ENCODE data around the gene CDC42BPB.

Gene CDC42BPB

DNA sequence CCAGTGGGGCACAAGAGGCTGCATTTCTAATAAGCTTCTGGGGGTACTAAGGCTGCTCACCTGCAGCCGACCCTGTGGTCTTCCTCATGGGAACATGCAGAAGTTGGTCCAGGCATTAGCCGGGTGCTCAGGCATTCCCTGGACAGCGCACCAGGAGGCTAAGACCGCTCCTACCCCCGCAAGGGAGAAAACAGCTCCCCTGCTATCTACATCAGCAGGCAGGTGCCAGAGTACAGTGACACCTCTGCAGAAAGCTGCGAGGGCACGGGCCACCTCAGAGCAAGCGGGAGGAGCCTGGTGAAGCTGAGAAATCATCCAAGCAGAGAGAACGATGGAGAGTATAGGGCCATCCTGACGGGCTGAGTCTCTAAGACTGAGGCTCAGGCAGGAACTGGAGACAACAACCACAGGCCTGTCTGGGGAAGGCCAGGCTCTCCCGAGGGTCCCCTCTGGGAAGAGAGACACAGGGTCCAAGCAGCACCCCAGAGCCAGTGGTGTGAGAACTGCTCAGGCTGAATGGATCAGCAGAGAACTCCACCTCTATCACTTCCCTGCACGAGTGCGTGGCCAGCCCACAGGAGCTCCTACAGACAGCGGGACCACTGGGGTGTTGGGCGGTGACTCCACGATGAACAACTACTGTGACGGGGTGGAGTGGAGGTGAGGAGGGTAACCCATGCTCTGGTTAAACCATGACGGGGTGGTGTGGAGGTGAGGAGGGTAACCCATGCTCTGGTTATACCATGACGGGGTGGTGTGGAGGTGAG lies 72.8 kb downstream of the CDC42BPB start:
- no peak for DNase-seq

DNA sequence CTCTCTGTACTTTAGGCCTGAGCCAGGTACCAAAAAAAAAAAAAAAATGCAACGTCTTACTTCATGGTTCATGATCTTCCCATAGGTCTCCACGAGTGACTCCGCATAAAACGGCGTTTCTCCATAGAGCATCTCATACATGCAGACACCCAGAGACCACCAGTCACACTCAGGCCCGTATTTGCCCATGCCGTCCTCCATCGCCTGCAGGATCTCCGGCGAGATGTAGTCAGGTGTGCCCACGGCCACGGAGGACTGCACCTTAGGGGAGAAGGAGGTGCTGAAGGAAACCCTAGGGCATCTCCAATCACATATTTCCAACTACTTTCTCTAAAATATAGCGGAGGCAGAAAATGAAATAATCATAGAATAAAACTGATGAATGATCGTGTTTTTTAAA lies 73.9 kb downstream of the CDC42BPB start:
- no peak for DNase-seq

DNA sequence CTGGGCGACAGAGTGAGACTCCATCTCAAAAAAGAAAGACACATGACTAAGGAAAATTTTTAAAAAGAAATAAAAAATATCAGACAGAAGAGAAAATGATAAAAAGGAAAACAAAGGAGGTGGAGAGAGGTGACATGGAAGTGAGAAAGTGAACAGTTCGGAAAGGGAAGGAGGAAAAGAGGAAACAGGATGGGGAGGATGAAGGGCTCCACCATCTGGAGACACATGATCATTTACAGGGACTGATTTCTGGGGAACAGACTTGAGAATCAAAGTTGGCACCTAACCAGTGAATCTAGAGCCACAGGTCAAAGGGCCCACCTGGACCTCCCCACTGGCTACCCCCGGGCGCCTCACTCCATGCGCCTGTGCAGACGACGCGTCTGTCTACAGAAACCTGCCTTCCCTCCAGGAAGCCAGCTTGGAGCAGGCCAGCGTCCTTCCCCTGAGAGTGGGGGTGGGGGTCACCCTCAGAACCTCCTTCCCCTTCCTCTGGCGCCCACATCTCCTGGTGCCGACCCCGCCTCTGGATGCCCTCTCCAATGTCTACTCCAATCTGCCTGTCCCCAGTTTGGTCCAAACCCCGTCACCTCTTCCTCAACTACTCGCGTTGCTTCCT lies 74.4 kb downstream of the CDC42BPB start:
- DNase-seq = no peak

DNA sequence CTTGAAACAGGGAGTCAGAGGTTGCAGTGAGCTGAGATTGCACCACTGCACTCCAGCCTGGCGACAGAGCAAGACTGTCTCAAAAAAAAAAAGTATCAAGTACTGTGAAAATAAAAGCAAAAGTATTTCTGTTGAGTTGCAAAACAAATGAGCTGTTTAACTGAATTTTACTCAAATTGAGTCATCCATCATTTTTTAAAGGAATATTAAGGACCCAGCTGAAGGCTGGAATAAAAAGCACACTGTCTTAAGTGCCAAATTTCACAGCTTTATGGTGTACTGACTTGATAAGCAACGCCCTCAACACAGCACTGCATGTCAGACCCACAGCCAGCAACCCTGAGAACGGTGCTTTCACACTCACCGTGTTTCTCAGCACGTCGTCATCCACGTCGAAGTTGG lies 76.9 kb downstream of the CDC42BPB start:
- no peak for DNase-seq

DNA sequence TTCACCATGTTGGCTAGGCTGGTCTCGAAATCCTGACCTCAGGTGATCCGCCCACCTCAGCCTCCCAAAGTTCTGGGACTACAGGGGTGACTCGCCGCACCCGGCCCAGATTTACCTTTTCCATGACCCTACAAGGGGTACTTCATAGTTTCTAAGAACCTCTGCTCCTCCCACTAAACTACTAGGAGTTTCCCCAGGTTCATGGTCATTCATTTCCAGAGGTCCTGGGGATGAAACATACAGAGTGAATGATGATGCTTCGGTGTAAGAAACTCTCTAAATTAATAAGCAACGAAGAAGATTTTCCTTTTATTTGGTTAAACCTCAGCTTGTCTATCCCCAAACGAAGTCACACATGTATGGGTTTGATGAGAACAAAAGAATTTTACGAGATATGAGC lies 77.9 kb downstream of the CDC42BPB start:
- no peak for DNase-seq

DNA sequence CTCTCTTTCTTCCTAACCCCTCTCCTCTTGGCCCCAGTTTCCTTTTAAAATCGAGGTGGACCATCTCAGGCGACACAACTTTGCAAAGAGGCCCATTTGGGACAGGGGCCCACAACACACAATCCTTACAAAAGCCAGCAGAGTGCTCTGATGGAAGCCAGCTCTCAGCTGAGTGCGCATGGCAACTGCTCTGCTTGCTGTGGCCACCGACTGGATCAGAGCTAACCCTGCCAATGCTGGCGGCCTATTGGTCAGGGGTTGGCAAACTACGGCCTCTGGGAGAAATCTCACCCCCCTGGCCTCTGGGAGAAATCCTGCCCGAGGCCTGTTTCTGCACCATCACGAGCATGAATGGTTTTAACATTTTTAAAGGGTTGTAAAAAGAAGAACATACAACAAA lies 79.9 kb downstream of the CDC42BPB start:
- DNase-seq = no peak

DNA sequence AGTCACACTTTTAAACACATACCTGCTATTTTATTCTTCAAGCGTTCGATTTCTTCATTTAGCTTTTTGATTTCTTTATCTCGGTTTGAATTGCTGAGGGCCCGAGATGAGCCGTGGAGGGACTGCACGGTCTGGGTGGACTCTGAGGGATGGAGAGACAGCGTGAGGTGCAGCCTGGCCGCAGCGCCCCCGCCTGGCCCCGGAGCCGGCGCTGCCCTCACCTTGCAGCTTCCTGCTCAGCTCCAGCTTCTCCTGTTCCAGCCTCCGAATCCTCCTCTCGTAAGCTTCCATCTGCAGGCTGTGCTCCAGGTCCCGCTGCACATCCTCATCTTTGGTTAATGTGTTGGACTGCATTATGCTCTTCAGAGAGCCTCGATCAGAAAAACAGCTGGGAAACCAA lies 81.7 kb downstream of the CDC42BPB start:
- DNase-seq = no peak

DNA sequence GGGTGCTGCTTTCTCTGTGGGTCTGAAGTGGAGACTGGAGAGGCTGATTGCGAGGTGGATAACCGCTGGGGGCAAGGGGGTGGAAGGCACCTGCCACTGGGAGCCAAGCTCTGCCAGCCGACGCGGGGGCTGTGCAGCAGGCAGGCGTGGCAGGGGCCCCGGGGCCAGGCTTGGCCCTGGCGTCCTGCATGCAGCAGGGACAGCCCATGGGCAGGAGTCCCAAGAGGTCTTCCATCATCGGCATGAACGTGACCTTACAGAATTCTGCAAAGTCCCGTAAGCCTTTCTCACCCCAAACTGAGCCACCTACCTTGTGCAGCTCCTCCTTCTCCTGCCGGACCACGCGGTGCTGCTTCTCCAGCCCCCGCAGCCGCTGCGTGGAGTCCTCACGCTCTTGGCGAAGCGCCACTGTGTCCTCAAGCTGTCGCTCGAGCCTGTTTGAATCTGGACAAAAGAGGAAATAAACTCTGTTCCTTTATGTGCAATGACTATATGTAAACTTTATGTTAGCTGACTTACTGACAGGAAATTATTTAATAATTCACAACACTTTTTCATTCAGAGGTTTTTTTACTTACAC lies 83.6 kb downstream of the CDC42BPB start:
- no peak for DNase-seq

DNA sequence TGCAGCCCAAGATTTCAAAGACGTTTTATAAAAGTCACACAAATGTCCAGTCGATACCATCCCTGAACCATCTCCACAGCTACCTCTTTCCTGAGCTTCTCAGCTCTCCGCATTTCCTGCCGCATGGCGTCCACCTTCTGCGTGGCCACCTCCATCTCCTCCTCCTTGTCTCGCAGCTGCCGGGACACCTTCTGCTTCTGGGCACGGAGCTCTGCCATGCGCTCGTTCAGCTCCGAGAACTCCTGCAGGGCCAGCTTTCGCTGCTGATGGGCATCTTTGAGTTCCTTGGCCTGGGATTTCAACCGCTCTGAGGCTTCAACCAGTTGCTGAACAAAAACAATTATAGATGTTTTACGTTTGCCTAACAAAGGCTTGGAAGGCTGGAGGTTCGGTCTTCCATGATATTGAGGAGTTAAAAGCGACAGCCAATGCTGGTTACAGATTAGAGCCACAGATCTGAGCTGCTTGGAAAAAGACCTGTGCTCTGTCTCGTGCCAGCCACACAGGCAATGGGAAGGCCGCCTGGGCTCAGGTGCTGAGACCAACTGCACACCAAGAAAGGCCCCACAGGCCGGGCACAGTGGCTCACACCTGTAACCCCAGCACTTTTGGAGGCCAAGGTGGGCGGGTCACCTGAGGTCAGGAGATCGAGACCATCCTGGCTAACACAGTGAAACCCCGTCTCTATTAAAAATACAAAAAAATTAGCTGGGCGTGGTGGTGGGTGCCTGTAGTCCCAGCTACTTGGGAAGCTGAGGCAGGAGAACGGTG lies 85.3 kb downstream of the CDC42BPB start:
- DNase-seq = no peak

DNA sequence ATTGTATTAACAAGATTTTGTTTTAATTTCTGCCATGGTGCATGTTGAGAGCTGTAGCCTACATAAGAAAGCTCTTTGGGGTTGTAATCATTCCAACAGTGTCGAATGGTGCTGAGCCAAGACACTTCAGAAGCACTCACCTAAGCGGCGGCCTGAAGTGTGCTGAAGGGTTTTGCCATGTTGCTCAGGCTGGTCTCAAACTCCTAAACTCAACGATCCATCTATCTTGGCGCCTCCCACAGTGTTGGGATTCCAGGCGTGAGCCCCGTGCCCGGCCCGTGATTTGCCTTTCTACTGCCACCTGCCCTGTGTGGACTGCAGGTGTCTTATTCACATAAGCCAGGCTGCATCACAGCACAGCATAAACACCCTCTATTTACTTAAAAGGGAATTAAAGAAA lies 86.0 kb downstream of the CDC42BPB start:
- no peak for DNase-seq

DNA sequence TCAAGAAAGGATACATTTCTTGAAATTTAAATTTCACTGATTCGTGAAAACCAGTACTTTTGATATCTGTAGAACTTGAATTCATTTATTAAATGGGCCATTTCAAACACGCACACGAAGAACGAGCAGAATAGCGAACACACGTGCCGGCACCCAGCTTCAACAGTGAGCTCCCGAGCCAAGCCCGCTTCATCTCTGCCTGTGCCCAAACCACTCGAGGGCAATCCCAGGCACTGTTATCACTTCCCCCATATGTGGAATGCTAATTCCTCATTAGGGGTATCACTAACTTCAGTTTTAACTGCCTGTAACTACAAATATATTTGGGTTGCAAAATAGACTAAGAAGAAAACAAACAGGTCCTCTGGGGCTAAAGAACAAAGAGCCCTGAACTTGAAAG lies 86.9 kb downstream of the CDC42BPB start:
- no peak for DNase-seq

DNA sequence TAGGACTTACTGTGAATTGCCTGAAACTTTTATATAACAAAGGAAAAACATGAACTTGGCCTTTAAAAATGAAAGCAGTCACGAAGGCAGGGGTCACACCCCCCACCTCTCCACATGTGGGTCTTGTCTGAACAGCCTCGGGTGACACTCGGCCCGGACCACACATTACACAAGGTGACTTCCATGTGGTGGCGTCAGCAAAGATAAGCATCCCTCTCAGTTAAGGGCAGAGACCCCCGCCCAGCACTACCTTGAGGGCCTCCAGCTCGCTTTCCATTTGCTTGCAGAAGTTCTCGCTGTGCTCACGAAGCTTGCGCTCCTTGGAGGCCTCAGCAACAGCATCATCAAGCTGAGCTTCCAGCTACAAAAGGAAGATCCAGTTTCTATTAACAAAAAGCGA lies 87.4 kb downstream of the CDC42BPB start:
- DNase-seq = no peak

DNA sequence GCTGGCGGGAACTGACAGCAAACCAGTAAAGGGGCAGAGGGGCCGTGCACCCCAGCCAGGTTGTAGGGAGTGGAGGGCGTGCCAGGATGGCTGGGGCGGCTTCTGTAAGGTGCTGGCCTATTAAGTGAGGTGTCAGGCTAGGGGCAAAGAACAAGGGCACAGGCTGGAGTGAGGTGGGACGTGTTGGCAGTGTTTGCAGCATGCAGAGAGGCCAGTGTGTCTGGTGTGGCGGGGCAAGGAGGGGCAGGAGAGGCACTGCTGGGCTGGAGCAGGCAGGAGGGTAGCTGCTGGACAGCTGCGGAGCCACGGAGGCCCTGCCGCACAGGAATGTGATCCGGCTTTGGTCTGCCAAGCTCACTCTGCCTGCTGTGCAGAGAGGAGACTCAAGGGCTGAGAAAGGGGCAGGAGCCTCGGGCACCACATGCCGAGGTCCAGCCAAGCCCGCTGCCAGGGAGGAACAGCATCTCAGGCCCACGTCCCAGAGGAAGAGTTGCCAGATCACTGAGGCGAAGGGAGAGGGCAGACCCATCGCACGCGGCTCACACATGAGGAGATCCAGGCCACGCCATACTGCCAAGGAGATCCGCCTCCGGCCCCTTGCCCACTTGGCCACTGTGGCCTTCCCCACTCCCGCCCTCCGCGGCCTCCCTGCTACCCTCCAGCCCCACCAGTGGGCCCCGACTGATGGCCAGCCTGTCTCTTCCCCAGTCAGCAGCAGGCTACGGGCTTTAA lies 88.1 kb downstream of the CDC42BPB start:
- no peak for DNase-seq

DNA sequence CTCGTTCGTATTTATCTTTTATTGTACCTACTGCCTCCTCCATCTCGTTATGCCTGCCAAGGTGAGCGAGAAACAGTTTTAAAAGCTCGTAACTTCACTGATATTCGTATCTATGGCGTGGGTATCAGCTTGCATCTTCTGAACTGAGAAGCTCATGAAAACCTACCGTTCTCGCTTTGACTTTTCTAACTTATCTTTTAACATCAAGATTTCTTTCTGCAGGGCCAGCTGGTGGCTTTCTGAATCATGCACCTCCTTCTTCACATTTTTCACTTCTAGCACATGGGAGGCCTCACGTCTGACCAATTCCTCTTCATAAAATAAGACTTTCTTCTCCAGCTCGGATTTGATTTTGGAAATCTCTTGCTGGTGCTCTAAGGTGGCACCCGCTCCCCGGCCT lies 89.0 kb downstream of the CDC42BPB start:
- DNase-seq = no peak

DNA sequence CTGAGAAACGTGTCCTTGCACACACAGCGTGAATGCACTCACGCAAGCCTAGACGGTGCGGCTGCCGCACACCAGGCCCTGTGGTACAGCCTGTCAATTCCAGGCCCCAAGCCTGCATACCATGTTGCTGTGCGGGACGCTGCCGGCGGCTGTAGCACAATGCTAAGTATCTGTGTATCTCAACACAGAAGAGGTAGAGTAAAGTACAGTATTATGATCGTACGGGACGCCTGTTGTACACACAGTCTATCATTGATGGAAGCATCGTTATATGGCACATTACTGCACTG lies 89.9 kb downstream of the CDC42BPB start:
- DNase-seq = no peak

DNA sequence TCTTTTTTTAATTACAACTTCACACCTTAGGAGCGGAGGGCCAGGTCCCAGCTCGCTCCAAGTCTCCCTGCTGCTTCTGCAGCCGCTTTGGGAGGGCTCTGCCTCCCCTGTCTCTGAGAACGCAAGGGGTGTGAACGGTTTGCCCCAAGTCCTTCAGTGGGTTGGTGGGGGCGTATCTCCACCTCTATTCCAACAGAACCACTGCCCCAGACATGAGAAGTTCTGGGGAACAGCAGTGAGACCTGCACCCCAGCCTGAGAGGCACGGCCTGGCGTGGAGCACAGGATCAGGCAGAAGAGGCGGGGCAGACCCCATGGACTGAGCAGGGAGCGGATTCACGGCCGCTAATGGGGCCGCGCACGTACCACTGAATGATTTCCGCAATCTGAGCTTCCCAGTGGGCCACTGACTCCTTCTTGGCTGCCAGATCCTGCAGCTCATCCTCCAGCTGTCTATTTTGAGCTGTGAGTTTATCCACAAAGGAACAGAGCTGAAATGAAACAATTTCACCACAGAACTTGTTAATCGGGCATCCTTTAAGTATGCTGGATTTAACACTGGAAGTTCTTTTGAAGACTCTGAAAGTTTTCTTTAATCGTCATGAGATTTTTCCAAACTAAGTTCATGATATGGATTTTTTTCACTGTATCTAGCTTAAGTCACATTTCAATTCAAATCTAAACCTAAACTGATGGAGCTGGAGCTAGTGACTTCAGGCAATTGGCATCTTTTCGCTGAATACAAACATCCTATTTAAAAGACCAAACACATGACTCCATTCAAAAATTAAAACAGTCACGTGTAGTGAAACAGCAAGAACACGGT lies 90.5 kb downstream of the CDC42BPB start:
- DNase-seq = no peak

DNA sequence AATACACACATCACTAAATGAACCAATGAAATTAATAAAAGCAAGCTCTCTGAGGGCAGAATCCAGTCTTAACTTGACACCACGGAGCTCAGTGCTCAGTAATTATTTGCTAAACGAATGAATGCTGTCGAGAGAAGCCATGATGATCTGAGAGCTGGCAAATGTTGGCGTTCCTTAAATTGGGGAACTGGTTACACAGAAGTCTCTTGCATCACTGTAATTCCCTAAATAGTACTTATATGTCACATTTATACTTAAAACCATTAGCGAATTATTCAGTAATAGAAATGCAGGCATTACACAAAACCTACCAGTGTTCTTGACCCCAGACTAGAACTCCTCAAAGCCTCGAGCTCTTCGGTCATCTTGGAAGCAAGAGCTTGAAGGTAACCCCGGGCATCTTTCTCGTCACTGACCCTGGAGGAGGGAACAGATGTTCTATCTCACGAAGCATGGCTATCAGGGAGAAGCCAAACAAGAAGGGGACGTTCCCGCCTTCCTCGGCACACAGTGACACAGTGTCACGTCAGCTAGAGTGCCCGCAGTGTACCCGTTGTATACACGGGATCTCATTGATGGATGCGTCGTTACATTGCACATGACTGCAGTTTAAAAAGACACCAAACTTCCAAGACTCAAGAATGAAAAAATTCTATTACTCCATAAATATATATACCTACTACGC lies 91.2 kb downstream of the CDC42BPB start:
- no peak for DNase-seq

DNA sequence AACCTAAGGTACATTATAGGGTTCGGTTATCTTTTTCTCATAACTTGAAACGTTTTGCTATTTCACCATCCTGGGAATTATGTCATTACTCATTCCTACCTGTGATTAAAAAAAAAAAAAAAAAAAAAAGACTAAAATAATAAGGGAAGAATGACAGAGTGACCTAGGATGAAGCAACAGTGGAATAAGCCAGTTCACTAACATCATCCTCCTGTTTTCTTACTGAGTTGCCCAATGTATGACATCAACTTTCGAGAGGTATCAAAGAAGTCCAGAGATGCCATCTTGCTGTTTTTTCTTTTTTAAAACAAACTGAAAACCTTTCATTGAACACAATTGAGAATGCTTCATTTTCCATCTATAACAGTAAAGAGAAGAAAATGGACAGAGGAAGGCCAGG lies 92.1 kb downstream of the CDC42BPB start:
- no peak for DNase-seq

DNA sequence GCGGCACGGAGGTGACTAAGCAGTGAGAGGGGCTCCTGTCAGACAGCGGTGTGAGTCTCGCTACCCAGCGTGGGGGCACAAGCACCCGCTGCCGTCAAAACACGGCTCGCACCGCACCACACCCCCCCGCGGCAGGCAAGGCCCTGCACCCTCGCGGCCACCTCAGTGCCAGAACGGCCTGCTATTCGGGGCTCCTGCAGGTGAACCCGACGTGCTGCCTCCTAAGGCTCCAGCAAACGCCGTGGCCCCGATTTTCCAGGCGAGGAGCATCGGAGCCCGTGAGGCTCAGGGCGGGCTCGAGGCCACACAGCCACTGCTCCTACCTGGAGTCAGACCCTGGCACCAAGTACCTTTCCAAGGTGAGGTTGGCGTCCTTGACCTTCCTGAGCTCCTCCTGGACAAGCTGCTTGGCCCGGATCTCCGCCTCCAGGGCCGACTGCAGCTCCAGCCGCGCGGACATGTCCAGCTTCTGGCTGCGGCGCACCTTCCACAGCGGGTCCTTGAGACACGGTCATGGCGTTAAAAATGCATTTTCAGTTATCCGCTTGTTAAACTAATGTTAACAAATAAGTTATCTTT lies 93.1 kb downstream of the CDC42BPB start:
- DNase-seq = no peak

DNA sequence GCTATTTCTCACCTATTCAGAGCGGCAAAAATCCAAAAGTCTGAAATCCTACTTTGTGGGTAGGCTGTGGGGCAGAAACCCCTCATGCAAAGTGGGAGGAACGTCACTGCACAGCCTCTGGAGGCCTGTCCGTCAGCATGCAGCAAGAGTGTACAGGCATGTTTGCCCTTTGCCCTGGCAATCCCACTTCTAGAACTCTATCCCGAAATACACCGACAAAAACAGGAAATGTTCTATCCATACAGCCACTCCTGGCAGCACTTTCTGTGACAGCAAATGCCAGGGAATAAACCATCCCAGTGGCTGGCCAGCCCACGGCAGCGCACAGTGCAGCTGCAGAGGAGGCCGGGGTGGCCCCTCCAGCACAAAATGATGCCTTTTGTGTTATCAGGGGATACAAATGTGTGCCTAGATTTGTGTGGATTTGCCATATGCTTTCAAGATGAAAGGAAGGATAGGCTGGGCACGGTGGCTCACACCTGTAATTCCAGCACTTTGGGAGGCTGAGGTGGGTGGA lies 95.2 kb downstream of the CDC42BPB start:
- no peak for DNase-seq

DNA sequence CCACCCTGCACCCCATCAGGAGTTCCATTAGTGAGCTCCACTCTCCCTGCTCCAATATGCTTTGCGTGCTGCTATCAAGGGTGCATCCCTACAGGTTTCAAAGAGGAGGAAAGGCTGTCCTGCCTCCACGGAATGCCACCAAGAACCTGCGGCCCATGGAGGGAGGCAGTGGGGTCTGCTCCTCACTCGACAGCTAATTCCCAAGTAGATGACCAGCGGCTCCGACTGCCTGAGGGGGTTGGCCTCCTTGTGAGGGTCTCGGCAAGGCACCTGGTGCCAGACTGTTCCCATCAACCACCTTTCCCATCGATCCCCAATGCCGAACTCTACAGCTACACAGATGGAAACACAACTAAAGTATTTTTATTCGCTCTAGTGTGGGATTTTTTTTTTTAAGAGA lies 98.9 kb downstream of the CDC42BPB start:
- DNase-seq = no peak
